A549 (cell line): Measurements from ENCODE around the gene LGI2. TPM values are rescaled to one million over a fixed set of nuclear protein-coding genes. Genes with fewer than 3 reads are reported as not detected.
A peak's percentile ranks its signal among the peaks of the same experiment; 100 is the strongest.

ENCODE experiments used
- ATAC-seq, 2 experiments: fragments of 200-7000 bp in 1 of 2; fragments of >200 bp in 1 of 2; cut with Nextera tagmentation in 1 of 2; cut with Tn5 transposase in 1 of 2; 3 replicates each; pipeline versions ENCODE4 v1.8.0 to v1.9.1; 2018 to 2020; ENCODE audit warnings: mild to moderate bottlenecking in 1 of 2, moderate library complexity in 1 of 2
- CTCF ChIA-PET: fragments of 300-600 bp; sonication (Branson Sonifier 250); formaldehyde crosslinking; extraction: SDS; loops from one replicate; lab custom pipeline; 2021; ENCODE audit warnings: antibody characterized with exemption, inconsistent platforms; lab: Yijun Ruan, JAX
- POLR2A ChIA-PET: fragments of 350-600 bp; formaldehyde crosslinking; extraction: SDS; loops from one replicate; lab custom pipeline; 2021; ENCODE audit warnings: antibody characterized with exemption, inconsistent platforms; lab: Yijun Ruan, JAX
- DNase-seq, 2 experiments: peaks; one replicate each; pipeline versions ENCODE4 v3.0.0 to v3.0.0-alpha.2; 2011 to 2016; ENCODE audit warnings: low read depth in 1 of 2, low spot score in 1 of 2
- FAIRE-seq: peaks from 2 replicates; lab custom pipeline; 2011; peaks lifted over from hg19 to GRCh38; lab: Jason Lieb, UNC
- H3K27ac ChIP-seq, 2 experiments: fragments of >200 bp; sonication (Bioruptor Twin); formaldehyde crosslinking; 3 replicates each; pipeline ENCODE4 v1.5.1; 2016 to 2017
- H3K4me1 ChIP-seq: fragments of >200 bp; sonication (Bioruptor Twin); formaldehyde crosslinking; 3 replicates; pipeline ENCODE4 v1.6.1; 2016
- H3K4me2 ChIP-seq: fragments of >200 bp; sonication (Bioruptor Twin); formaldehyde crosslinking; 3 replicates; pipeline ENCODE4 v1.6.1; 2016
- H3K4me3 ChIP-seq: fragments of >200 bp; sonication (Bioruptor Twin); formaldehyde crosslinking; 3 replicates; pipeline ENCODE4 v1.5.1; 2016
- H3K9me3 ChIP-seq: fragments of >200 bp; sonication (Bioruptor Twin); formaldehyde crosslinking; 3 replicates; pipeline ENCODE4 v1.6.1; 2016
- BCL3 ChIP-seq: fragments of >200 bp; sonication (Bioruptor Twin); formaldehyde crosslinking; IDR thresholded peaks from 3 replicates; pipeline ENCODE4 v1.6.1; 2016
- BHLHE40 ChIP-seq: IDR thresholded peaks from 2 replicates; pipeline ENCODE4 v1.6.1; 2012; ENCODE audit warnings: low read depth, low read length, inconsistent platforms
- CBX8 ChIP-seq: fragments of 200-600 bp; sonication (generic); IDR thresholded peaks from 2 replicates; pipeline ENCODE4 v1.6.1; 2016
- CTCF ChIP-seq: fragments of >200 bp; sonication (Bioruptor Twin); formaldehyde crosslinking; IDR thresholded peaks from 3 replicates; pipeline ENCODE4 v1.5.1; 2016
- EHMT2 ChIP-seq: fragments of 200-600 bp; sonication (generic); IDR thresholded peaks from 2 replicates; pipeline ENCODE4 v1.6.1; 2016; ENCODE audit warnings: antibody characterized with exemption, low read depth, mild to moderate bottlenecking, moderate library complexity
- ESRRA ChIP-seq: fragments of 150-350 bp; IDR thresholded peaks from 2 replicates; pipeline ENCODE4 v1.6.1; 2014; ENCODE audit warnings: mild to moderate bottlenecking, low read length, borderline replicate concordance
- GATA3 ChIP-seq: IDR thresholded peaks from 2 replicates; pipeline ENCODE4 v1.6.1; 2012; ENCODE audit warnings: borderline replicate concordance
- HEYL ChIP-seq: fragments of 250-450 bp; sonication (Bioruptor Pico); IDR thresholded peaks from 2 replicates; pipeline ENCODE4 v1.8.0; 2021; ENCODE audit warnings: mild to moderate bottlenecking, moderate library complexity
- HOXB13 ChIP-seq: fragments of 250-450 bp; sonication (Bioruptor Pico); IDR thresholded peaks from 2 replicates; pipeline ENCODE4 v1.5.0; 2020; ENCODE audit warnings: low read depth, mild to moderate bottlenecking, moderate library complexity
- KDM5A ChIP-seq: fragments of 200-600 bp; sonication (generic); IDR thresholded peaks from 2 replicates; pipeline ENCODE4 v1.6.1; 2016; ENCODE audit warnings: antibody characterized with exemption, mild to moderate bottlenecking
- MAX ChIP-seq: IDR thresholded peaks from 2 replicates; pipeline ENCODE4 v1.6.1; 2012
- NFE2L2 ChIP-seq: fragments of 150-350 bp; conservative IDR thresholded peaks from 2 replicates; pipeline ENCODE4 v1.6.1; 2014; ENCODE audit warnings: low read length
- PBX3 ChIP-seq: IDR thresholded peaks from 2 replicates; pipeline ENCODE4 v1.6.1; 2012
- POLR2AphosphoS2 ChIP-seq: conservative IDR thresholded peaks from 2 replicates; pipeline ENCODE4 v1.6.1; 2012; ENCODE audit warnings: low read length, improper control_type of control experiment, inconsistent platforms
- RAD21 ChIP-seq, 2 experiments: fragments of >200 bp in 1 of 2; sonication (Bioruptor Twin) in 1 of 2; formaldehyde crosslinking in 1 of 2; IDR thresholded peaks in 1 of 2; conservative IDR thresholded peaks in 1 of 2; 2 replicates in 1 of 2; 3 replicates in 1 of 2; pipeline ENCODE4 v1.6.1; 2012 to 2018; ENCODE audit warnings: inconsistent platforms in 1 of 2
- RFX5 ChIP-seq: fragments of 450-650 bp; IDR thresholded peaks from 2 replicates; pipeline ENCODE4 v1.7.1; 2014; ENCODE audit warnings: antibody characterized with exemption, mild to moderate bottlenecking, moderate library complexity
- SREBF2 ChIP-seq: fragments of 450-650 bp; IDR thresholded peaks from 2 replicates; pipeline ENCODE4 v1.6.1; 2014; ENCODE audit warnings: mild to moderate bottlenecking, moderate library complexity
- ZFP36 ChIP-seq: fragments of 450-650 bp; IDR thresholded peaks from 2 replicates; pipeline ENCODE4 v1.6.1; 2014; ENCODE audit warnings: borderline replicate concordance; ENCODE audit not compliant: partially characterized antibody
- ZNF302 ChIP-seq: fragments of 250-450 bp; sonication (Bioruptor Pico); IDR thresholded peaks from 2 replicates; pipeline ENCODE4 v1.9.0; 2021; ENCODE audit warnings: inconsistent platforms, mild to moderate bottlenecking, moderate library complexity
- WGBS: methylation state at CpG from one replicate; pipeline ENCODE4 v1.1.6; 2017; ENCODE audit errors: missing lambda C conversion rate; 5-methylcytosine and 5-hydroxymethylcytosine counted together
- polyA plus RNA-seq, 4 experiments: library from polyadenylated mRNA; depleted of rRNA in 3 of 4; stranded (reverse); fragments of >200 nt; fragmentation: RNase III in 1 of 4; extraction: RNeasy Plus Mini Kit Qiagen cat#74134 plus additional on column Dnase treatment in 1 of 4; gene quantifications; 2 replicates in 3 of 4; 3 replicates in 1 of 4; pipeline ENCODE4 v1.2.3, GENCODE V29; 2011 to 2017

LGI2 gene
- polyA plus RNA-seq, 2 of the 4 experiments (the other 2 are of a cell fraction) = 0.05 to 0.14 TPM

GRCh38 chr4:25070545-25070944, 39.8 kb upstream of the LGI2 start:
- no peak for ATAC-seq
- no peak overlapping the region for H3K4me2 ChIP-seq
- TF ChIP-seq RFX5 (no peak), BHLHE40 (no peak), HOXB13 (CRISPR knock-in tag) (no peak), RAD21 (conservative IDR thresholded peaks at IDR 0.05 in 1 of 2, IDR thresholded peaks at IDR 0.05 in 1 of 2) (no peak), GATA3 (no peak), BCL3 (no peak), HEYL (CRISPR knock-in tag) (no peak)
- H3K27ac ChIP-seq = no peak overlapping the region
- WGBS = 71% methylated on average over 1 of the region's 3 CpGs
- CTCF ChIA-PET = interaction anchor here (1.3 kb wide), 1 partner anchor 46 kb away, joined by 3 read pairs; no protein-coding TSS in a partner anchor
- no peaks in the 10 kb centered on the region for H3K9me3 ChIP-seq
- H3K4me3 ChIP-seq = no peak overlapping the region
- H3K4me1 ChIP-seq = no peaks in the 10 kb centered on the region
- no peak for DNase-seq
- FAIRE-seq = no peak
- POLR2A ChIA-PET = no interaction called here

GRCh38 chr4:25069014-25069413, 38.3 kb upstream of the LGI2 start:
- 66% methylated on average over 3 of the region's 3 CpGs for WGBS
- no peaks in the 10 kb centered on the region for H3K4me1 ChIP-seq
- no peak overlapping the region for H3K4me3 ChIP-seq
- ATAC-seq (peak in 1 of 2 experiments; percentile 23; a peak in 1 of 6 replicates), FAIRE-seq (no peak), DNase-seq (peak in 1 of 2 experiments; percentile 19)
- CTCF ChIA-PET = no interaction called here
- H3K9me3 ChIP-seq = no peaks in the 10 kb centered on the region
- no peak overlapping the region for H3K27ac ChIP-seq
- H3K4me2 ChIP-seq = no peak overlapping the region
- TF ChIP-seq CBX8 = no peak
- no peak for TF ChIP-seq BHLHE40
- TF ChIP-seq ESRRA = no peak
- TF ChIP-seq NFE2L2 = no peak
- no peak for TF ChIP-seq HEYL (CRISPR knock-in tag)
- TF ChIP-seq ZNF302 = no peak
- TF ChIP-seq POLR2AphosphoS2 = no peak
- POLR2A ChIA-PET = no interaction called here

GRCh38 chr4:25068386-25068785, 37.6 kb upstream of the LGI2 start:
- 60% methylated on average over 3 of the region's 3 CpGs for WGBS
- H3K9me3 ChIP-seq = no peaks in the 10 kb centered on the region
- ATAC-seq = no peak
- no peak overlapping the region for H3K4me2 ChIP-seq
- H3K4me3 ChIP-seq = no peak overlapping the region
- TF ChIP-seq ZFP36 (no peak), EHMT2 (no peak)
- TF ChIP-seq, all 56 proteins: peak for 0
- POLR2A ChIA-PET = no interaction called here
- CTCF ChIA-PET = no interaction called here
- Histone ChIP-seq H3K4me1 (no peaks in the 10 kb centered on the region), H3K27ac (no peak overlapping the region)
- DNase-seq (no peak), FAIRE-seq (no peak)

GRCh38 chr4:25065932-25066590, 35.3 kb upstream of the LGI2 start:
- Histone ChIP-seq H3K4me1 (no peaks in the 10 kb centered on the region), H3K9me3 (no peaks in the 10 kb centered on the region), H3K4me2 (no peak overlapping the region), H3K27ac (no peak overlapping the region), H3K4me3 (no peak overlapping the region)
- POLR2A ChIA-PET = no interaction called here
- DNase-seq = no peak
- CTCF ChIA-PET = no interaction called here
- no peak for FAIRE-seq
- ATAC-seq = no peak
- TF ChIP-seq RFX5 = no peak
- TF ChIP-seq CTCF = no peak
- no peak for TF ChIP-seq CBX8
- TF ChIP-seq MAX = no peak
- no peak for TF ChIP-seq SREBF2
- TF ChIP-seq KDM5A = no peak
- no peak for TF ChIP-seq PBX3
- 79% methylated on average over 7 of the region's 7 CpGs for WGBS
